GM12878 (cell line): ENCODE data around the gene PRSS35. TPM values are rescaled to one million over a fixed set of nuclear protein-coding genes. Genes with fewer than 3 reads are reported as not detected.

Source experiments
- ATAC-seq: fragments of 200-7000 bp; cut with Tn5 transposase; 3 replicates; pipeline ENCODE4 v1.9.1; 2020; ENCODE audit warnings: mild to moderate bottlenecking, moderate library complexity
- BruUV-seq: library from RNA; stranded (reverse); fragments of 400-500 nt; replicated peaks from 2 replicates; lab custom pipeline; 2021; lab: Mats Ljungman, UMichigan
- CTCF ChIA-PET: fragments of 300-600 bp; sonication (Branson Sonifier 250); formaldehyde crosslinking; extraction: SDS; loops from one replicate; lab custom pipeline; 2021; ENCODE audit warnings: inconsistent platforms; lab: Yijun Ruan, JAX
- POLR2A ChIA-PET: fragments of 350-600 bp; formaldehyde crosslinking; extraction: SDS; loops from one replicate; lab custom pipeline; 2021; ENCODE audit warnings: inconsistent platforms; lab: Charles Lee
- RAD21 ChIA-PET: fragments of 300-600 bp; sonication (Branson Sonifier 250); formaldehyde crosslinking; loops from one replicate; lab custom pipeline; 2023; ENCODE audit warnings: antibody characterized with exemption; ENCODE audit not compliant: unreplicated experiment; lab: Charles Lee
- SMC1A ChIA-PET: fragments of 300-600 bp; sonication (Branson Sonifier 250); formaldehyde crosslinking; loops from one replicate; lab custom pipeline; 2023; ENCODE audit not compliant: unreplicated experiment, uncharacterized antibody; lab: Charles Lee
- DNase-seq: peaks from one replicate; pipeline ENCODE4 v3.0.0-alpha.2; 2011; ENCODE audit warnings: low read depth, low spot score
- FAIRE-seq: peaks from 3 replicates; lab custom pipeline; 2011; peaks lifted over from hg19 to GRCh38; lab: Jason Lieb, UNC
- H2AFZ ChIP-seq: 2 replicates; pipeline ENCODE4 v1.6.0; 2011; ENCODE audit warnings: low read depth, low read length, control low read depth; ENCODE audit not compliant: control insufficient read depth
- H3K27ac ChIP-seq: 2 replicates; pipeline ENCODE4 v1.5.1; 2011; ENCODE audit warnings: control low read depth; ENCODE audit not compliant: control insufficient read depth, insufficient read depth
- H3K27me3 ChIP-seq, 2 experiments: replicated peaks in 1 of 2; 2 replicates each; pipeline versions ENCODE4 v1.6.0 to v1.6.1; 2011; ENCODE audit warnings: low read length in 1 of 2; ENCODE audit not compliant: control insufficient read depth in 2 of 2, insufficient read depth in 2 of 2
- H3K36me3 ChIP-seq, 2 experiments: 2 replicates each; pipeline ENCODE4 v1.5.1; 2011; ENCODE audit warnings: low read length in 1 of 2; ENCODE audit not compliant: control insufficient read depth in 2 of 2, insufficient read depth in 2 of 2
- H3K4me1 ChIP-seq: 2 replicates; pipeline ENCODE4 v1.6.1; 2011; ENCODE audit warnings: mild to moderate bottlenecking, low read length, moderate library complexity, mixed read lengths; ENCODE audit not compliant: control insufficient read depth, insufficient read depth
- H3K4me2 ChIP-seq: 2 replicates; pipeline ENCODE4 v1.6.0; 2011; ENCODE audit warnings: control low read depth; ENCODE audit not compliant: control insufficient read depth, insufficient read depth
- H3K4me3 ChIP-seq: fragments of 200-600 bp; sonication (generic); 2 replicates; pipeline ENCODE4 v1.5.1; 2016
- H3K79me2 ChIP-seq: 2 replicates; pipeline ENCODE4 v1.6.0; 2011; ENCODE audit warnings: low read length; ENCODE audit not compliant: control insufficient read depth, insufficient read depth
- H3K9ac ChIP-seq: 2 replicates; pipeline ENCODE4 v1.8.0; 2011; ENCODE audit warnings: low read length, control low read depth, mixed read lengths; ENCODE audit not compliant: control insufficient read depth, insufficient read depth
- H3K9me3 ChIP-seq: replicated peaks from 3 replicates; pipeline ENCODE4 v1.5.1; 2011; ENCODE audit warnings: mild to moderate bottlenecking, low read length; ENCODE audit not compliant: control insufficient read depth, insufficient read depth
- H4K20me1 ChIP-seq: 2 replicates; pipeline ENCODE4 v1.6.0; 2011; ENCODE audit not compliant: control insufficient read depth, insufficient read depth
- CREM ChIP-seq: IDR thresholded peaks from 2 replicates; pipeline ENCODE4 v1.6.1; 2014; ENCODE audit warnings: antibody characterized with exemption, low read depth
- HDAC2 ChIP-seq: fragments of 200-600 bp; sonication (generic); IDR thresholded peaks from 2 replicates; pipeline ENCODE4 v1.6.1; 2017
- SMARCA5 ChIP-seq: fragments of 450-650 bp; IDR thresholded peaks from 2 replicates; pipeline ENCODE4 v1.6.1; 2017; ENCODE audit warnings: mild to moderate bottlenecking
- SREBF1 ChIP-seq: IDR thresholded peaks from 2 replicates; pipeline ENCODE4 v1.6.1; 2012; ENCODE audit warnings: mild to moderate bottlenecking, low read length
- ZNF274 ChIP-seq: IDR thresholded peaks from one replicate; pipeline ENCODE4 v1.8.0; 2011; ENCODE audit not compliant: insufficient read length, insufficient read depth
- ZZZ3 ChIP-seq: IDR thresholded peaks from 2 replicates; pipeline ENCODE4 v1.6.1; 2011; ENCODE audit warnings: low read depth; ENCODE audit not compliant: control insufficient read depth, insufficient read length
- WGBS: methylation state at CpG from one replicate; pipeline ENCODE4 v1.1.6; 2016; ENCODE audit warnings: low lambda C conversion rate; ENCODE audit not compliant: insufficient replicate concordance, insufficient coverage; ENCODE audit errors: missing lambda C conversion rate; 5-methylcytosine and 5-hydroxymethylcytosine counted together
- in situ Hi-C: fragments of 300-500 bp; cut with MboI; formaldehyde crosslinking; loops from 9 replicates; pipeline ENCODE4 v1.14.3; 2018; ENCODE audit warnings: mixed read lengths
- intact Hi-C: fragments of 100-400 bp; cut with micrococcal nuclease; formaldehyde crosslinking; loops from one replicate; pipeline ENCODE4 v1.14.2; 2022; ENCODE audit not compliant: unreplicated experiment
- polyA plus RNA-seq, 11 experiments: library from polyadenylated mRNA; depleted of rRNA in 4 of 11; unstranded in 6 of 11; stranded (reverse) in 5 of 11; fragments of >200 nt; fragmentation: Nextera tagmentation in 4 of 11; fragmentation: Illumina TruSeq in 1 of 11; extraction: Ambion mirVana in 4 of 11; extraction: Trizol in 1 of 11; gene quantifications; 1 replicate in 1 of 11; 2 replicates in 10 of 11; pipeline versions ENCODE4 v1.2.1 to v1.2.3, GENCODE V29; 2011 to 2016; ENCODE audit warnings: inconsistent platforms in 2 of 11, missing spikeins in 2 of 11, low read depth in 1 of 11
- total RNA-seq, 4 experiments: library from RNA; depleted of rRNA in 3 of 4; stranded (reverse); fragments of >200 nt in 3 of 4; fragmentation: Illumina TruSeq in 1 of 4; extraction: Trizol in 1 of 4; gene quantifications; 2 replicates each; pipeline versions ENCODE4 v1.2.1 to v1.2.3, GENCODE V29; 2013 to 2021
- TF ChIP-seq, protein P1 (sequence below): fragments of 450-650 bp; IDR thresholded peaks from 2 replicates; pipeline ENCODE4 v1.6.1; 2017; ENCODE audit warnings: mild to moderate bottlenecking
- TF ChIP-seq, protein P2 (sequence below): fragments of 150-350 bp; IDR thresholded peaks from 2 replicates; pipeline ENCODE4 v1.6.1; 2014; ENCODE audit warnings: mild to moderate bottlenecking, low read depth, low read length
- TF ChIP-seq, protein P3 (sequence below): IDR thresholded peaks from 2 replicates; pipeline ENCODE4 v1.6.1; 2012; ENCODE audit warnings: low read depth, low read length, improper control_type of control experiment
- TF ChIP-seq, protein P4 (sequence below): IDR thresholded peaks from 2 replicates; pipeline ENCODE4 v1.6.1; 2012; ENCODE audit warnings: improper control_type of control experiment, low read depth, low read length; ENCODE audit not compliant: insufficient replicate concordance

Gene PRSS35
- total and polyA plus RNA-seq, 10 of the 15 experiments (the other 5 are each of a cell fraction or from before 2014, with no cell fraction given), result not detected

DNA sequence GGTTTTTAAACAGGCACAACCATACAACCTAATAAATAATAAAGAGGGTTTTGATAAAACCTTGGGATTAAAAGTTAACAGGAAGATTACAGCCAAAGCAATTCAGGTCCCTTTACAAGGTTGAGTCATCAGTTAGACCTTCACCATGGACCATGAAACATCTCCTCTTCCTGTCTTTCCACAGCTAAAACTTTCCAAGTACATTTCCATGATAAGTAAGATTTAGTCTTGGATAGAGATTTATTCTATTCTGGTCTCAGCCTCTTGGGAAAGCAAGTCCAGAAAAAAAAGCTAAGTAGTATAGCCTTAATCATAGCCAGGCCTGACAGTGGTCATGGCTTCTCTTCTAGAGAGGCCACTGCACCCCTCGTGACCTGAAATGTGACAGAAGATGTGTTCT is 2.9 kb upstream of the PRSS35 start:
- H3K4me3 ChIP-seq, result no peak overlapping the region
- intact Hi-C loops, result no loop called here
- CTCF ChIA-PET, result interaction anchor here (1.6 to 15.2 kb wide), 4 partner anchors 12 to 443 kb away, joined by 3 to 423 read pairs (median 70); partner anchors contain the start of genes DOP1A and UBE3D
- FAIRE-seq (no peak), DNase-seq (no peak), ATAC-seq (no peak)
- 40% methylated on average over 1 of the region's 1 CpG for WGBS
- no TSS peak for BruUV-seq
- H3K4me1 ChIP-seq, result no peaks in the 10 kb centered on the region
- H3K4me2 ChIP-seq, result no peak overlapping the region
- H3K9me3 ChIP-seq, result no peaks in the 10 kb centered on the region
- no peaks in the 10 kb centered on the region; a peak in 1 of 4 replicates for H3K27me3 ChIP-seq
- H2AFZ ChIP-seq, result no peak overlapping the region
- TF ChIP-seq SREBF1 (no peak), SMARCA5 (no peak), CREM (no peak), HDAC2 (no peak), ZZZ3 (no peak), ZNF274 (no peak)
- TF ChIP-seq, protein P1, sequence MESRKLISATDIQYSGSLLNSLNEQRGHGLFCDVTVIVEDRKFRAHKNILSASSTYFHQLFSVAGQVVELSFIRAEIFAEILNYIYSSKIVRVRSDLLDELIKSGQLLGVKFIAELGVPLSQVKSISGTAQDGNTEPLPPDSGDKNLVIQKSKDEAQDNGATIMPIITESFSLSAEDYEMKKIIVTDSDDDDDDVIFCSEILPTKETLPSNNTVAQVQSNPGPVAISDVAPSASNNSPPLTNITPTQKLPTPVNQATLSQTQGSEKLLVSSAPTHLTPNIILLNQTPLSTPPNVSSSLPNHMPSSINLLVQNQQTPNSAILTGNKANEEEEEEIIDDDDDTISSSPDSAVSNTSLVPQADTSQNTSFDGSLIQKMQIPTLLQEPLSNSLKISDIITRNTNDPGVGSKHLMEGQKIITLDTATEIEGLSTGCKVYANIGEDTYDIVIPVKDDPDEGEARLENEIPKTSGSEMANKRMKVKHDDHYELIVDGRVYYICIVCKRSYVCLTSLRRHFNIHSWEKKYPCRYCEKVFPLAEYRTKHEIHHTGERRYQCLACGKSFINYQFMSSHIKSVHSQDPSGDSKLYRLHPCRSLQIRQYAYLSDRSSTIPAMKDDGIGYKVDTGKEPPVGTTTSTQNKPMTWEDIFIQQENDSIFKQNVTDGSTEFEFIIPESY, result no peak
- TF ChIP-seq, protein P2, sequence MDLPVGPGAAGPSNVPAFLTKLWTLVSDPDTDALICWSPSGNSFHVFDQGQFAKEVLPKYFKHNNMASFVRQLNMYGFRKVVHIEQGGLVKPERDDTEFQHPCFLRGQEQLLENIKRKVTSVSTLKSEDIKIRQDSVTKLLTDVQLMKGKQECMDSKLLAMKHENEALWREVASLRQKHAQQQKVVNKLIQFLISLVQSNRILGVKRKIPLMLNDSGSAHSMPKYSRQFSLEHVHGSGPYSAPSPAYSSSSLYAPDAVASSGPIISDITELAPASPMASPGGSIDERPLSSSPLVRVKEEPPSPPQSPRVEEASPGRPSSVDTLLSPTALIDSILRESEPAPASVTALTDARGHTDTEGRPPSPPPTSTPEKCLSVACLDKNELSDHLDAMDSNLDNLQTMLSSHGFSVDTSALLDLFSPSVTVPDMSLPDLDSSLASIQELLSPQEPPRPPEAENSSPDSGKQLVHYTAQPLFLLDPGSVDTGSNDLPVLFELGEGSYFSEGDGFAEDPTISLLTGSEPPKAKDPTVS, result no peak
- TF ChIP-seq, protein P3, sequence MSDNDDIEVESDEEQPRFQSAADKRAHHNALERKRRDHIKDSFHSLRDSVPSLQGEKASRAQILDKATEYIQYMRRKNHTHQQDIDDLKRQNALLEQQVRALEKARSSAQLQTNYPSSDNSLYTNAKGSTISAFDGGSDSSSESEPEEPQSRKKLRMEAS, result no peak
- TF ChIP-seq, protein P4, sequence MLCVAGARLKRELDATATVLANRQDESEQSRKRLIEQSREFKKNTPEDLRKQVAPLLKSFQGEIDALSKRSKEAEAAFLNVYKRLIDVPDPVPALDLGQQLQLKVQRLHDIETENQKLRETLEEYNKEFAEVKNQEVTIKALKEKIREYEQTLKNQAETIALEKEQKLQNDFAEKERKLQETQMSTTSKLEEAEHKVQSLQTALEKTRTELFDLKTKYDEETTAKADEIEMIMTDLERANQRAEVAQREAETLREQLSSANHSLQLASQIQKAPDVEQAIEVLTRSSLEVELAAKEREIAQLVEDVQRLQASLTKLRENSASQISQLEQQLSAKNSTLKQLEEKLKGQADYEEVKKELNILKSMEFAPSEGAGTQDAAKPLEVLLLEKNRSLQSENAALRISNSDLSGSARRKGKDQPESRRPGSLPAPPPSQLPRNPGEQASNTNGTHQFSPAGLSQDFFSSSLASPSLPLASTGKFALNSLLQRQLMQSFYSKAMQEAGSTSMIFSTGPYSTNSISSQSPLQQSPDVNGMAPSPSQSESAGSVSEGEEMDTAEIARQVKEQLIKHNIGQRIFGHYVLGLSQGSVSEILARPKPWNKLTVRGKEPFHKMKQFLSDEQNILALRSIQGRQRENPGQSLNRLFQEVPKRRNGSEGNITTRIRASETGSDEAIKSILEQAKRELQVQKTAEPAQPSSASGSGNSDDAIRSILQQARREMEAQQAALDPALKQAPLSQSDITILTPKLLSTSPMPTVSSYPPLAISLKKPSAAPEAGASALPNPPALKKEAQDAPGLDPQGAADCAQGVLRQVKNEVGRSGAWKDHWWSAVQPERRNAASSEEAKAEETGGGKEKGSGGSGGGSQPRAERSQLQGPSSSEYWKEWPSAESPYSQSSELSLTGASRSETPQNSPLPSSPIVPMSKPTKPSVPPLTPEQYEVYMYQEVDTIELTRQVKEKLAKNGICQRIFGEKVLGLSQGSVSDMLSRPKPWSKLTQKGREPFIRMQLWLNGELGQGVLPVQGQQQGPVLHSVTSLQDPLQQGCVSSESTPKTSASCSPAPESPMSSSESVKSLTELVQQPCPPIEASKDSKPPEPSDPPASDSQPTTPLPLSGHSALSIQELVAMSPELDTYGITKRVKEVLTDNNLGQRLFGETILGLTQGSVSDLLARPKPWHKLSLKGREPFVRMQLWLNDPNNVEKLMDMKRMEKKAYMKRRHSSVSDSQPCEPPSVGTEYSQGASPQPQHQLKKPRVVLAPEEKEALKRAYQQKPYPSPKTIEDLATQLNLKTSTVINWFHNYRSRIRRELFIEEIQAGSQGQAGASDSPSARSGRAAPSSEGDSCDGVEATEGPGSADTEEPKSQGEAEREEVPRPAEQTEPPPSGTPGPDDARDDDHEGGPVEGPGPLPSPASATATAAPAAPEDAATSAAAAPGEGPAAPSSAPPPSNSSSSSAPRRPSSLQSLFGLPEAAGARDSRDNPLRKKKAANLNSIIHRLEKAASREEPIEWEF, result no peak
- TF ChIP-seq, all 136 proteins: peak for 0
- Histone ChIP-seq H3K79me2 (no peaks in the 10 kb centered on the region), H3K36me3 (no peaks in the 10 kb centered on the region), H4K20me1 (no peaks in the 10 kb centered on the region), H3K9ac (no peak overlapping the region), H3K27ac (no peak overlapping the region)
- ChIA-PET POLR2A (no interaction called here), RAD21 (interaction anchor here (6.9 kb wide), 1 partner anchor 443 kb away, joined by 69 read pairs; the partner anchor contains the start of genes DOP1A and UBE3D), SMC1A (interaction anchor here (1.1 to 8.0 kb wide), 5 partner anchors 11 to 444 kb away, joined by 3 to 158 read pairs (median 3); partner anchors contain the start of gene UBE3D)
- in situ Hi-C loops, result no loop called here
